GM10248 (cell line): Measurements from ENCODE around the gene KIF3B.

ENCODE experiments used
- CTCF ChIA-PET: fragments of 300-600 bp; sonication (Branson Sonifier 250); formaldehyde crosslinking; extraction: SDS; loops from one replicate; lab custom pipeline; 2021; ENCODE audit warnings: antibody characterized with exemption; lab: Yijun Ruan, JAX
- POLR2A ChIA-PET: fragments of 350-650 bp; sonication (Branson Sonifier 250); formaldehyde crosslinking; extraction: SDS; loops from one replicate; lab custom pipeline; 2020; ENCODE audit warnings: antibody characterized with exemption; lab: Yijun Ruan, JAX
- DNase-seq: peaks from one replicate; pipeline ENCODE4 v3.0.0; 2012; ENCODE audit errors: extremely low spot score
- TF ChIP-seq, protein P1 (sequence below): IDR thresholded peaks from 2 replicates; pipeline ENCODE4 v1.5.1; 2012; ENCODE audit warnings: mild to moderate bottlenecking, low read depth; ENCODE audit errors: extremely low read depth, missing control alignments, control extremely low read depth

KIF3B gene

DNA sequence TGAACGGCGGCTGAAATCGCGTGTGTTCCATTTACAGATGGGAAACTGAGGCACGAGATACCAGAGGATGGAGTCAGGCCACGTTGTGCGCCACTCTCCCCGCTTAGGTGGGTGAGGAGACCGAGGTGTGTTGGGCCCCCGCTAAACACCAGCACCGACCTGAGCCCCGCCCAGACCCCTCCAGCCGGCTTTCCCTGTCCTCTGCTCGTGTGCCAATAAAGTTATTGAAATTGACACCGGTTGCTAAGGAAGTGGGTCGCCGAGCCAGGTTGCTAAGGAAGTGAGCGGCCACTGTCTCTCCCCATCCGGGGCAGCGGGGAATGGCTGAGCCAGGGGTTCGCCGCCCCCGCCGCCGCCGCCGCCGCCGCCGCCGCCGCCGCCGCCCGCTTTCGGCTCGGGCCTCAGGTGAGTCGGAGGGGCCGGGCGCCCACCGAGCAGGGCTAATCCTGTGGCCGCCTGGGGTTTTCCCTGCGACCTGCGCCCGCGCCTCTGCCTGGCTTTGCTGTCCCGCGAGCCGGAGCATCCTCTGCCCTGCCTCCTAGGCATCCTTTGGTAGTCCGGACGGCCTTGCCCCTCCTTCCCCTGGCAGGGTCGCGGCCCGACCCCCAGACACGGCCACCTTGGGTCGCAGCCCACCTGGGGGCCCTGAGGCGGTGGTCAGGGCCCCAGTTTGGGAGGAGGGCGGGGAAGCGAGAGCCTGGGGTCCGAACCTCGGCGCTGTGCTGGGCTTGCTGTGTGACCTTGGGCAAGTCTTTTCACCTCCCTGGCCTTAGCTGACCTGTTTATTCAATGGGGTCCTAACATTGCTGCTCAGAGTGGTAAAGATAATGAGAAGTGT lies at the start of gene KIF3B:
TSS of gene KIF3B (plus strand) at position 291 of the 838 bp plus-strand sequence. CDS start 32,127 bp downstream, outside the sequence.
- ChIA-PET POLR2A (no interaction called here), CTCF (interaction anchor here (1.0 kb wide), 1 partner anchor 8 kb away, joined by 3 read pairs; no protein-coding TSS in a partner anchor)
- DNase-seq: peak; percentile 96
- TF ChIP-seq, protein P1, sequence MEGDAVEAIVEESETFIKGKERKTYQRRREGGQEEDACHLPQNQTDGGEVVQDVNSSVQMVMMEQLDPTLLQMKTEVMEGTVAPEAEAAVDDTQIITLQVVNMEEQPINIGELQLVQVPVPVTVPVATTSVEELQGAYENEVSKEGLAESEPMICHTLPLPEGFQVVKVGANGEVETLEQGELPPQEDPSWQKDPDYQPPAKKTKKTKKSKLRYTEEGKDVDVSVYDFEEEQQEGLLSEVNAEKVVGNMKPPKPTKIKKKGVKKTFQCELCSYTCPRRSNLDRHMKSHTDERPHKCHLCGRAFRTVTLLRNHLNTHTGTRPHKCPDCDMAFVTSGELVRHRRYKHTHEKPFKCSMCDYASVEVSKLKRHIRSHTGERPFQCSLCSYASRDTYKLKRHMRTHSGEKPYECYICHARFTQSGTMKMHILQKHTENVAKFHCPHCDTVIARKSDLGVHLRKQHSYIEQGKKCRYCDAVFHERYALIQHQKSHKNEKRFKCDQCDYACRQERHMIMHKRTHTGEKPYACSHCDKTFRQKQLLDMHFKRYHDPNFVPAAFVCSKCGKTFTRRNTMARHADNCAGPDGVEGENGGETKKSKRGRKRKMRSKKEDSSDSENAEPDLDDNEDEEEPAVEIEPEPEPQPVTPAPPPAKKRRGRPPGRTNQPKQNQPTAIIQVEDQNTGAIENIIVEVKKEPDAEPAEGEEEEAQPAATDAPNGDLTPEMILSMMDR: no peak

DNA sequence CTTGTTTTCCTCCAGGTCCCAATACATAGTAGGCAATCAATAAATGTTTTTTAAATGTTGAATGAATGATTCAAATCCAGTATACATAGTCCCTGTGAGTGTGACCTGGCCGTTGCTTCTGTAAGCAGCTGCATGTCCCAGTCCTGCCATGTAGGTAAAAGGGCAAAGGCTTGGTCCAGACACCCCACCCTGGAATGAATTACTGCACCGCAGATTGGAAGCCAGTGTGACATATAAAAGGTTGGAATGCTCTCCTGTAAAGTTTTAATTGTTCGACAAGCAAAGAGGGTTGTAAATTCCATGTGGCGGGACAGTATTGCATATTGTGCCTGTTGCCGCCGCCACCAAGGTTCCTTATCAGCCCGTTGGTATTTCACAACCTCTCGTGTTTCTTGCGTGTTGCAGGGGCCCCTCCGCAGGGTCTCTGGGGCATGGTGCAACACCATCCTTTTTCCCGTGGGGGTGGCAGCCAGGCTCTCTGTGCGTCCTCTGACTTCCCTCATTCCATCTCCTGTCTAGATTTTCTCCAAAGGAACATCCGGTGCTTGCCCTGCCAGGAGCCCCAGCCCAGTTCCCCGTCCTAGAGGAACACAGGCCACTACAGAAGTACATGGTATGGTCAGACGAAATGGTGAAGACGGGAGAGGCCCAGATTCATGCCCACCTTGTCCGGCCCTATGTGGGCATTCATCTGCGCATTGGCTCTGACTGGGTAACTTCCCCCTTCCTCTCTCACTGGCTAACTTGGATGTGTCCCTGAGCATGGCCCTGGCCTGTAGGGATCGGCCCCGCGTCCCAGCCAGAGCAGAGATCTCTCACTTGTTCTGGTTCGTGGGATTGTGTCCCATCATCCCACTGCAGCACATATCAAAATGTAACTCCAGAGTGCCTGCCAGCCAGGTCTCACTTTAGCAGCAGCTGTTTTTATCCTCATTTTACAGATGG lies 49.4 kb upstream of the KIF3B start:
- ChIA-PET CTCF (no interaction called here), POLR2A (no interaction called here)
- DNase-seq: no peak
- TF ChIP-seq, protein P1: no peak

DNA sequence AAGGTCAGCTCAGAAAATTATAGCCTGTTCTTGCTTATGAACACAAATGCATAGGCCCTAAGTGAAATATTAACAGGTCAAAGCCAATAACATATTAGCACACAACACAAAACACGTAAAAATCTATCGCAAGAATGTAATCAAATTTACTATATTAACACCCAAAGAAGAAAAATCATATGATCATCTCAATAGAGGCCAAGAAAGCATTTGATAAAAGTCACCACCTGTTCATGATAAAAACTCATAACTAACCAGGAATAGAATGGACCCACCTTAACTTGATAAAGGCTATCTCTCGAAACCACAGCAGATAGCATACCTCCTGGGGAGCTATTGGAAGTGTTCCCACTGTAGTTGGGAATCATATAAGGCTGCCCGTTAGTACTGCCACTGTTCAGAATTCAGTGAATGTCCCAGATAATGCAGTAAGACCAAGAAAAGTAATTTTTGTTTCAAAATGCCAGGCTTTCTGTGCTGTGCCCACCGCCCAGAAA lies 48.2 kb upstream of the KIF3B start:
- TF ChIP-seq, protein P1: no peak
- ChIA-PET POLR2A (no interaction called here), CTCF (interaction anchor here (0.6 to 1.5 kb wide), 4 partner anchors 11 to 18 kb away, joined by 3 read pairs; no protein-coding TSS in a partner anchor)
- DNase-seq: no peak

DNA sequence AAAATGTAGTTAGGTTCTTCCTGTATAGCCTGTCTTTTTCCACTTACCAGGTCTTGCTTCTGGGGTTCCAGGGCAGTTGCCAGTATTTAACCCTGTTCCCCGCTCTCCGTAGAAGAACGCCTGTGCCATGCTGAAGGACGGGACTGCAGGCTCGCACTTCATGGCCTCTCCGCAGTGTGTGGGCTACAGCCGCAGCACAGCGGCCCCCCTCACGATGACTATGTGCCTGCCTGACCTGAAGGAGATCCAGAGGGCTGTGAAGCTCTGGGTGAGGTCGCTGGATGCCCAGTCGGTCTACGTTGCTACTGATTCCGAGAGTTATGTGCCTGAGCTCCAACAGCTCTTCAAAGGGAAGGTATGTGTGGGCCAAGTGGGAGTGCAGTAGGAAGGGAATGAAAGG lies 46.7 kb upstream of the KIF3B start:
- no peak for DNase-seq
- TF ChIP-seq, protein P1: no peak
- ChIA-PET POLR2A (no interaction called here), CTCF (interaction anchor here (0.9 kb wide), 1 partner anchor 9 kb away, joined by 3 read pairs; no protein-coding TSS in a partner anchor)

DNA sequence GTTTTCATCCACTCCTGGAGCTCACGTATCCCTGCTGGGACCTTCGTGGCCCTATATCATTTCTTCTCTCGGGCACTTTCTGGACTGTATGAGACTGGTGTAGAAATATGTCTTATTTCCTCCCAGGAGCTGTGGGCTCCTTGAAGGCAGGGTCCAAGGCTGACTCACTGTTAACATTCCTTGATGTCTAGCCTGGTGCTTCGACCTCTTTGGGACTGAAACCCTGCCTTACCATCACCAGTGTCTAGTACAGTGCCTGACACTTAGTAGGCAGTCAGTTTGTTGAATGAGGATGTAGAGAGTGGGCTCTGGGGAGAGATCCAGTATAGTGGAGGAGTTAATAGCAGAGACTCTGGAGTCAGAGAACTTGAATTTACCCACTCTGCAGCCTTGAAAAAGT lies 46.2 kb upstream of the KIF3B start:
- CTCF ChIA-PET: no interaction called here
- POLR2A ChIA-PET: no interaction called here
- TF ChIP-seq, protein P1: no peak
- DNase-seq: no peak

DNA sequence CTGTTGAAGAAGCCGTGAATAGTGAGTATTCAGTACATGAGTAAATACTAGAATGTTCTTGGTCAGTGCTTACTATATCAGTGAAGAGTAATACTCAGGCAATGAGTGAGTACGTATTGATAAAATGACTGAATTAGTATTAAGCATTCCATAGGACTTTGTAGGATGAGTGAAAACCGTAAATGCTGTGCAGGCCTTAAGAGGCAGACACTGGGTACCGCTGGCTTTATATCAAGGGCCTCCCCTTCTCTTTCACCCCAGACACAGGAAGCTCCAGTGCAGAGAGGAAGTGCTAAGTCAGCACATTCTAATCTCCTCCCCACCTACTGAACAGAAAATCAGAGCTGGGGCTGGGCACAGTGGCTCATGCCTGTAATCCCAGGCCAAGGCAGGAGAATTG lies 45.6 kb upstream of the KIF3B start:
- CTCF ChIA-PET: interaction anchor here (0.9 to 1.6 kb wide), 3 partner anchors 10 to 254 kb away, joined by 3 to 5 read pairs (median 4); no protein-coding TSS in a partner anchor
- TF ChIP-seq, protein P1: no peak

More for the DNA sequence above, 45.6 kb upstream of the KIF3B start:
- POLR2A ChIA-PET: no interaction called here
- DNase-seq: no peak
